GM18868 (cell line): ENCODE data around the gene RAB33B.

Source experiments
- ATAC-seq: cut with Tn5 transposase; IDR thresholded peaks from one replicate; pipeline ENCODE4 v1.9.1; 2021; ENCODE audit warnings: mild to moderate bottlenecking, moderate library complexity; ENCODE audit not compliant: unreplicated experiment

Gene RAB33B

DNA sequence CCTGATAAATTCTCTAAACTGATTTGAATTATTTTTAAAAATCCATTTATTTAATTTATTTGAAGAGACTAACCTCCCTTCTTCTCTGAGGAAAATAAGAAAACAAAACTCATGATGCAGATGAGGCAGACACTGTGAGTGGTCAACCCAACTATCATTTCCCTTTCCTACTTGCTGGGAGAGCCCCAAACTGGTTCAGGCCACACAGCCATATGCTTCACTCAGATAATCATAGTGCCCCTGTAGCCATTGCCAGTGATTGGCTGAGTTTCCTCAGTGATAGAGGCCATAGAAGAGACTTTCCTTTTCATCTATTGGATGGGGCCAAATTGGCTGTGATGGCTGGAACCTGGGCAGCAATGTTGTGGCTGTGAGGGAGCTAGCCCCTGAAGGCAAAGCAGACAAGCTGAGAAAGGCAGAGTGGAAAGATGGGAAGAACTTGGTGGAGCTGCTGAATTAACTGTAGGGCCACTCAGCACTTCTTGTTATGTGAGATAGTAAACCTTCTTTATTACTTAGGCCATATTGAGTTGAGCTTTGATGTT lies 49.8 kb downstream of the RAB33B start:
- ATAC-seq, result no peak

DNA sequence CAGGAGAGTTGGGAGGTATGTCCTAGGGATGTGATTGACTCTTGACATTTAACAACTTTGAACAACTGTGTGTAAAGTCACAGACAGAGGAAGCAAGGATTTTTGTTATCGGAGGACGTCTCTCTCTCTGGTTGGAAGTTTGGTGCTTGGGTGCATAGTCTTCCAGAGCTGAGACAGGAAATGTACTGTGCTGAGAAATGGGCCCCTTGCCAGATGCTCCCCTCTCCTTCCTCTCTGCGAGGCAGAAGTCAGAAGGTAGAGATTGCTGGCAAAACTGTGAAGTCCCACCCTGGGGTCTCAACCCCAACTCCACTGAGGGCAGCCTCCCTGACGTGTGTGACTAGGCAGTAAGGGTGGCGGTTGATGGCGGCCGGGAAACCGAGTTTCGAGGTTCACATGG lies 52.9 kb downstream of the RAB33B start:
- ATAC-seq, result no peak

- ATAC-seq, result no peak
Observed at GRCh38 chr4:139508581-139509237, 54.8 kb downstream of the RAB33B start.

DNA sequence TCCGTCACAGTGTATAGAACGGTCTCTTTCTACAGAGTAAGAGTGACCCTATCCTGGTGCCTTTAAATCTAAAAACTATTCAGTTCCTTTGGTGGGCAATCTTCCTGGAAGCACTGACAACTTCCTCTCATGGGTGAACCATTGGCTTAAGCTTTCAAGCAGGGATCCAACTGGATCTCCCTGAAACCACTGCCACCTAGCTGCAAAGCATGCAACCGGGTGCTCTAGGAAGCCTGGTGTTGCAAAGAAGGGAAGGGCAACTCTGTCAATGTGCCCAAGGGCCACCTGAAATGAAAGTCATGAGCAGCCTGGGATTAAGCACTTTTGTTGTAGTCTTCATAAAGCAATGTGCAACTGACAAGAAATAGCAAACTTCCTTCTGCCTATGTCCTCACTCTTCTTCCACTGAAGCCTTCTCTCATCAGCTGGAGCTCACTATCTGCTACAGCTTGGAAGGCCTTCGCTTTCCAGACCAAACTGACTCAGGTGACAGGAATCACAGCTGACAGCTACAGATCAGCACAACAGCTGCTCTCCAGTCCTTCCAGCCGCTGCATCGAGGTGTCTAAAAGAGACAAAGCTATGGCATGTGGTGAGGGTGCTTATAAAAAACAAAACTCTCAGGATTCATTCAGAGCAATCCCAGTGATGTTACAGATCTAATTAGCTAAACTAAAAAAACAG lies 55.9 kb downstream of the RAB33B start:
- ATAC-seq, result no peak

- no peak for ATAC-seq
Observed at GRCh38 chr4:139511320-139511719, 57.4 kb downstream of the RAB33B start.

GRCh38 chr4:139514382-139515059 lies 60.6 kb downstream of the RAB33B start:
- no peak for ATAC-seq

DNA sequence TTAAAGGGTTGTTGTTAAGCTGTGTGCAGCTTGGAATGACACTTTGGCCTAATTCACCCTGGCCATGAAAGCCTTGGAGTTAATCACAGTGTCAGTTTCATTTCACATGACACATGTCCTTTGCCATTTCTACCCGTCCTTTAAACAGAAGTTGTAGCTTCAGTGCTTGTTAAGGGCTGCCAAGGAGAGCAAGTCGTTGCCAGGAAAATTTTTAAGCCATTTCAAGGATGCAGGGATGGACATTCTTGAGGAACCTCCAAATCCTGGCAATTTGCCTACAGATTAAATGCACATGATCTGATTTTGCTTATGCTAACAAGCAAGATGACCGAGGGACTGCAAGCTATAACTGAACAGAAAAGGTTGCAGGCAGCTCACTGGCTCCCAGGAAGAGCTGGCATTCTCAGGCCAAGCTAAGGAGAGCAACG lies 61.6 kb downstream of the RAB33B start:
- no peak for ATAC-seq

GRCh38 chr4:139521754-139522401 lies 68.0 kb downstream of the RAB33B start:
- ATAC-seq, result peak; percentile 59

- peak; percentile 23 for ATAC-seq
Observed at GRCh38 chr4:139522457-139522856, 68.5 kb downstream of the RAB33B start.

DNA sequence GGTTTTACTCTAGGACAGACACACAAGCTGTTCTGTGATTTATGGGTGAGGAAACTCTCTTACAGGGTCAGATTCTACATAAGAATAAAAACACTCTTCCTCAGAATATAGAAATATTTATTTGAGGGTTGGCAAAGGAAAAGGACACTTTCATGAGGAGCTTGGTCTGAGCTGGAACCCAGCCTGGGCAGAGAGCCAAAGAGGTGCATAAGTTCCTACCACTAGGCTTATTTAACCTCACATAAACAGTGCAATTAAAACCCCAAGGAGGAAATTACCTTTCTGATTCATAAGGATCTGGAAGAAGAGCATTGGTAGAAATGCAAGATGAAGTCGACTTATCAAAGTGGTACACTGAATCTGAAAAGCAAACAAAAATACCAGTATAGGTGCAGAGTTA lies 69.2 kb downstream of the RAB33B start:
- no peak for ATAC-seq

DNA sequence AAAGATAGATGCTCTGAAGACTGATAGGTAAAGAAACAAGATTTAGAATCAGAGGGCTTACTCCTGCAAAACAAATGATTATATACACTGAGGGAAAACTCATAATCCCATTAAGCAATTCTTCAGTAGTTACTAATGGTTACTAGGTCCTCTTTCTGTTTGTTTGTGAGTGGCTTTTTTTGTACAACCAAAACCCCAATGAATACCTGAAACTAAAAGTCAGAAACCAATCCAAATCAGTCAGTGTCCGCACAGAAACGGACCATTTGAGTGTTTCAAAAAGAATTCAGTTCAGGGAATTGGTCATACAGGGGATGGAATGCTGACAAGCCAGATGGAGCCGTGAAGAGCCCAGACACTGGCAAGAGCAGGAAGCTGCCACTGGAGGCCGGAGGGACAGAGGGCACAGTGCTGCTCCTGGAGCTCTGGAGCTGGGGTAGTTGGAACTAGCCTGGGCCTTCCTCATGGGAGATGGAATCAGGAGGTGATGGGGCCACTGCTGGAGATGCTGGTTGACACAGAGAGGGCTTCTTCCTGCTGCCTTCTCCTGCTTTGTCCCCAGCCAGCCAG lies 70.2 kb downstream of the RAB33B start:
- peak; percentile 36 for ATAC-seq

DNA sequence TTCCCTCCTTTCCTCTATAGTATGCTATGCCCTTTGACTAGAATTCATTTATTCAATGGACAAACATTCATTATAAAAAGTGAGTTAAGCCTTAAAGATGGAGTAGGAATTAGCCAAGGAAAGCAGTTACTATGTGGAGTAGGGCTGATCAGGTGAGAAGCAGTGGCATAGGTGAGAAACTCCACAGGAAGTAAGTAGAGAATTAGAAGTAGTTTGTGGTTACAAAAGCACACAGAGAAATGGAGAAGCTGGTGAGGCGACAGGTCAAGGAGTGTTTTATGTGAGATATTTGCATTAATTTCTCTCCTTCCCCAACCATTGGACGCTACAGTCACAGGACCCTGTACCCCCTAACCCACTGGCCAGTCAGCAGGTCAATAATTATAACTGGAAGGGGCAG lies 71.5 kb downstream of the RAB33B start:
- no peak for ATAC-seq
